OCI-LY3 (cell line): ENCODE data around the gene TSGA10IP.

Experiments
- CTCF ChIP-seq: fragments of 200-600, 300-600 bp; sonication (generic); IDR thresholded peaks from 2 replicates; pipeline ENCODE4 v1.5.1; 2014; ENCODE audit warnings: antibody characterized with exemption, low read length, low read depth
- EZH2phosphoT487 ChIP-seq: fragments of 200-600 bp; shearing (Covaris generic); IDR thresholded peaks from 2 replicates; pipeline ENCODE4 v1.6.1; 2018; ENCODE audit warnings: antibody characterized with exemption, mixed run types, low read depth

GRCh38 chr11:65917077-65917433 lies 28.2 kb upstream of the TSGA10IP start:
- no peak for TF ChIP-seq CTCF
- no peak for TF ChIP-seq EZH2phosphoT487
